SK-MEL-5 (cell line): Measurements from ENCODE around the gene UNC13C. TPM values are rescaled to one million over a fixed set of nuclear protein-coding genes. Genes with fewer than 3 reads are reported as not detected.

Experiments used
- DNase-seq: peaks from one replicate; pipeline ENCODE4 v3.0.0-alpha.2; 2016; ENCODE audit warnings: low read depth, low spot score
- in situ Hi-C: cut with HindIII; loops from 2 replicates; pipeline ENCODE4 v1.10.0; 2016; ENCODE audit warnings: low sequenced_read_pairs, high pct_unique_total_duplicates, low pct_unique_long_range_greater_than_20kb
- total RNA-seq: library from RNA; depleted of rRNA; stranded (reverse); fragments of >200 nt; shearing (Covaris generic); gene quantifications from 2 replicates; pipeline ENCODE4 v1.2.3, GENCODE V29; 2014

UNC13C gene
- total RNA-seq, 1 experiment from 2014 or later = not detected

DNA sequence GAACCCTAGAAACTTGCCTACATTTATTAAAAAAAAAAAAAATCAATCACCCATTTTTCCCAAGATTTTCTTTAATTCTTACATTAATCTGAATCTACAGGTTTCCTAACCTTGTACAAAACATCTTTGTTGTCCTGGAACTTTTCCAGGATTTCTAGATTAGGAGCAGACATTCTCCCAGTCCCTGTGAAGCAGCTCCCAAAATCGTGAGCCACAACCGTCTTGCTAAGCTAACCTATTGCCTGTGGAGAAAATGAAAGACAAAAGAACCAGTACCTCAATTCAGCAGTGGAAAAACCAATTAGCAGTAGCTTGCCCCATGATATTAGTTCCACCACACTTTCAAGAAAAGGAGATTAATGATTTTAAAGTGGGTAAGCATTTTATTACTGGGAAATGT lies 522.1 kb downstream of the UNC13C start:
- in situ Hi-C loops = no loop called here
- DNase-seq = no peak

DNA sequence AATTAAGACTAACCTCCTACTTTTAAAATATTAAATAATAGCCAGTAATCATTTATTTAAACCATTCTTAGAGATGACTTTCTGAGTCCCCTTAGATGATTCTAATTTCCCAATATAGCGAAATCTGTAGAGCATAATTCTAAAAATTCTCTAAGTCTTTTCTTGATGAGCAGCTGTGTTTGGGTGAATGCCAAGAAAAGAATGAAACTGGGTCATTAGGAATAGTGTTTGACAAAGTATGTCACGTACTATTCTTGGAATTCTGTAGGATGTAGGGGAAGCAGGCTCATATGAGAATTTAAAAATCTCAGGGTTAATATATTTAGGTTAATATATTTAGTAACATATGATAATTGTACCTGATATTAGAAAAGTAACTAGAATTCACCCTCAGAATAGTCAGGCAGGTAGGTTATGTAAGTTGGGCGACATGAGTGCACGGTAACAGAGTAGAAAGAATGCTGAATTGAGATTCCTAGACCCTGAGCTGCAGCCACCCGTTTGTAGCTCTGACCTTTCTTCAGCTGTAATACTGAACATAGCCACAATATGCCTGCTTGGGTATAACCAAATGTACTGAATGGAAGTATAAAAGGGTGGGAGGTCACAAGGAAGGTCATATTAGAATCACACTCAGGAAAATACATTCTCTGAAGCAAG lies 524.3 kb downstream of the UNC13C start:
- no peak for DNase-seq
- in situ Hi-C loops = no loop called here

DNA sequence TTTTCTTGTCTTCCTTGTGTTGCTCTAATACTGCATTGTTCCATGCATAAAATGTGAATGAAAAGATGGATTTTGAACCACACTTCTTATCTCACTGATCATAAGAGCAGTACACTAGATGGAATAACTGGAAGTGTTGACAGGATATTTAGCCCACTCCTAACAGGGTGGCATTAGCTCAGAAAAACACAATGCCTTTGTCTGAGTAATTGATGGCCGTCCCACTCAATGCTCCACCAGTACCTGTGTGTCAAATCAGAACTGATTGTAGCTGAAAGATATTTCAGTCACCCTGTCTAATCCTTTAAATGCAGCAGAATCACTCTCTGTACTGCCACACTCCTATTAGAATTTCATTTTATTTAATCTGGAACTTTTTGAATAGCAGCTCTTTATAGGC lies 526.5 kb downstream of the UNC13C start:
- in situ Hi-C loops = no loop called here
- no peak for DNase-seq

- in situ Hi-C loops = no loop called here
- DNase-seq = no peak
Observed at GRCh38 chr15:54506977-54507524, 528.8 kb downstream of the UNC13C start.

DNA sequence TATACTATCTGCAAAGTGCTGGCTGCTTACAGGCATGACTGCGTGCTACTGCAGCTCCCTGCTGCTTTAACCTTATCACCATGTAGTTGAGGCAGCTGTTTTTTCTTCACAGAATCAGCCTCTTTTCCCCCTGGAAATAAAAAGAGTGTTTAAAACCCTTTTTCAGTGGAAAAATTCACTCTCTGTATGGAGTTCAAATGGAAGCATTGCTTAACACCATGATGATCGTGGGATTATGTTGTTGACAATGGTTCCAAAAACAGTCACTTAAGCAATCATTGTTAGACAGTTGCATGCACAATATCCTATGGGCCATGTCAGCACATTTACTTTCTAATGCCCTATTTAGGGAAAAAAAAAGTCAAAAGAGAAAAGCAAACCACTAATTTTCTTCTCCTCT lies 536.4 kb downstream of the UNC13C start:
- in situ Hi-C loops = no loop called here
- DNase-seq = no peak

DNA sequence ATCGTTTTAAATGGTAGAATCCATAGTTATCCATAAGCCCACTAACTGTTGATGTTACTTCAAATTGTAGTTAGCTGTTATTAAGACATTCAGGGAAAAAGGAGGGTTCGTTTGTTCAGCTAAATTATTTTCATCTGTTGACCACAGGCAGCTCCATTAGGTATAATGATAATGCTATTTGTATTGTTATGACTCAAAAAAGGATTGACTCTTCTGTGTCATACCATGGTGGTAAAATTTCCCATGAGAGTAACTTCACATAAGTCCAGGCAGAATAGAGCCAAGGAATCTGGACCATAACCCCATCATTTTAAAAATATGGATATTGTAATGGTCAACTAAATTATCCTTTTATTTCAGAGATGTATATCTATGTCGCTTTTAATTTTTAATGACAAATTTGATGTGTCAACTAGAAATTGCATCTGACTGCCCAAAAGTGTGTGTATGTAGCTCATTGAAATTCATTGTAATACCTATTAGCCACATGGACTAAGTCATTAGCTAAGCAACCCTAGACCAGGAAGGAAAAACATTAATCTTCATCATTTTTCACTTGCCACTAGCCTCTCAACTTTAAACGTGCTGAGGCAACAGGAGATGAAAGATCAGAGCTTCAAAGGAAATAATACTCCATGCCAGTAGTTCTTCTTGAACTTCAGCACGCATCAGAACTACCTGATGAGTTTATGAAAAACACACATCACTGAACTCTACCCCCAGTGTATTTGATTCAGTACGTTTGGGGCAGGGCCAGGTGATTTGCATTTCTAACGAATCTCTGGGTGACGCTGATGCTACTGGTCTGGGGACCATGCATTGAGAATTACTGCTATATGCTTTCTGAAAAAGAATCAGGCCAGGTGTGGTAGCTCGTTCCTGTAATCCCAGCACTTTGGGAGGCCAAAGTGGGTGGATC lies 537.7 kb downstream of the UNC13C start:
- in situ Hi-C loops = no loop called here

GRCh38 chr15:54517366-54517765 lies 539.1 kb downstream of the UNC13C start:
- in situ Hi-C loops = no loop called here
- no peak for DNase-seq

More for the DNA sequence above, 537.7 kb downstream of the UNC13C start:
- no peak for DNase-seq

DNA sequence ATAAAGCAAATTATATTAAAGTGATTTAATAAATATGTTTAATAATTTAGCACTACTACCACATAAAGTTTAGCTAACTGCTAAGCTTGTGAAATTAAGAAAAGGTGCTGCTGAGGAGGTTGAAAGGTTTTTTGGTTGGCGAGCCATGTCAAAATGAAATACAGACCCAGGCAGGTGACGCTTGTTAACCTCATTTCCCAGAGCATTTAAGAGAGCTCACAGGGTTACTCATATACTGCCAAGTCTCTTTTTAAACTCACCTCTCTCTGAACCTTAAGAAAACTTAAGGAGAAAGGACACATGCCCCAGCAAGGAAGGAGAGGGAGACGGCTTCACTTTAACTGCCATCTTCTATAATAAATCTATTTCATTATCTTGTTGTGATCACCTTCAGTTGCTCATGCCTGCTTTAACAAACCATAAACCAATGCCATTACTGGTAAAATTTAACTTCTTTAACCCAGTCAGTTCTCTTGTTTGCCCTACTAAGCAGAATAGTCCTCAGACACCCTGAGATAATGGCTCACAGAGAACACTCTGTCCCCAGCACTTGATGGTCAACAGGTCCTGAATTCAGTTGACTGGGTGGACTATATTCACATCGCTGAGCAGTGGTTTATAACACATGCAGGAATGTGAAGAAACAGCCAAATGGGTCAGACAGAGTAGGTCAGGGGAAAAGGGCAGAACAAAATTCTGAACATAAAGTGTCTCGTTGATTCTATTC lies 540.1 kb downstream of the UNC13C start:
- in situ Hi-C loops = no loop called here
- no peak for DNase-seq

DNA sequence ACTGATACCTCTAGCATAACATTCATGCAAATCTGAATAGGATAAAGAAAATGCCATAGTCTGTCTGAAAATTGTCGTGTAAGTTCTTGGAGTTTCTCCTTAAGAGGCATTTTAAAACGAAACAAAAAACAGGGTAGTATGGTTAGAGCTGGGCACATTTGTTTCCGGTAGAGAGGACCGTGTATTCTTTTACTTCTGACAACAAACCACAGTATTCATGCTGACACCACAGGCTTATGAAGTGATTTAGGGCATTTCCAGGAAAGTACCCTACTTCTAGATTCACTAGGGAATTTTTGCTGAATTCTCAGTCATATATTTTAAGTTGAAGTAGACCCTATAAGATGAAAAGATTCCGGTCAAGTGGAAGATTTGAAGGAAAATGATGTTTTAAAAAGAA lies 541.3 kb downstream of the UNC13C start:
- DNase-seq = no peak
- in situ Hi-C loops = no loop called here

DNA sequence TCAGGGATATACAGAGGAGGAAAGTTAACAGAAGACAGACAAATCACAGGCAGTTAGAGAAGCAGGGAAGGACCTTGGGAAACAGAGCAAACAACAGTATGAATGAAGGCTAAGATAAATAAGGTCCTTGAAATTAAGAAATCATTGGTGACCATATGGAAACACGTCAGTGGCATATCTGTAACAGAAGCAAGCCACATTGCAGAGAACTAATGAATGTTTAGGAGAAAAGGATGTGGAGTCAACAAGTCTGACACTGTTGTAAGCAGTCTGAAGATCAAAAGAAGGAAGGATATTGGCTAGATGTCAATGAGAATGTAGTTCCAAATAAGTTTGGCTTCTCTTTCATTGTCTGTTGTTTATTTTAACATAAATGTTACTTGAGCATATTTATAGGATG lies 542.4 kb downstream of the UNC13C start:
- no peak for DNase-seq
- in situ Hi-C loops = no loop called here

GRCh38 chr15:54521206-54521605 lies 543.0 kb downstream of the UNC13C start:
- in situ Hi-C loops = no loop called here
- DNase-seq = no peak

DNA sequence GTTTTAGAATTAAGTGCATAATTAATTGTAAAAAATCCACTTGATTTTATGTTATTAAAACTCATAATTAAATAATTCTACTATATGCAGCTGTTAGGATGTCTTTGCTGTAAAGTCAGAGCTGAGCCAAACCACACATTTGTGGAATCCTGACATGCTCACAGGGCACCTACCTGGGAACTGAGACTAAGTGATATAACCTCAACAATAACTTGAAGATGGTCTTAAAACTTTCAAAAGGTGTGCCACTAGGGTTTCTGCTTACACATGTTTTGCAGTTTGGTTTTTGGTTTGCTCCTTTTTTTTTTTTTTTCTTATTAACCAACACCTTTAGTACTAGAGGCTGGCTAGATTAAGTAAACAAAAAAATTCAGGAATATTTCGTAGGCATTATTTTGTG lies 549.8 kb downstream of the UNC13C start:
- DNase-seq = no peak
- in situ Hi-C loops = no loop called here

GRCh38 chr15:54540721-54541120 lies 562.5 kb downstream of the UNC13C start:
- in situ Hi-C loops = no loop called here
- DNase-seq = no peak

GRCh38 chr15:54547491-54547890 lies 569.2 kb downstream of the UNC13C start:
- in situ Hi-C loops = no loop called here
- DNase-seq = no peak

- in situ Hi-C loops = no loop called here
Observed at GRCh38 chr15:54550954-54551353, 572.7 kb downstream of the UNC13C start.

DNA sequence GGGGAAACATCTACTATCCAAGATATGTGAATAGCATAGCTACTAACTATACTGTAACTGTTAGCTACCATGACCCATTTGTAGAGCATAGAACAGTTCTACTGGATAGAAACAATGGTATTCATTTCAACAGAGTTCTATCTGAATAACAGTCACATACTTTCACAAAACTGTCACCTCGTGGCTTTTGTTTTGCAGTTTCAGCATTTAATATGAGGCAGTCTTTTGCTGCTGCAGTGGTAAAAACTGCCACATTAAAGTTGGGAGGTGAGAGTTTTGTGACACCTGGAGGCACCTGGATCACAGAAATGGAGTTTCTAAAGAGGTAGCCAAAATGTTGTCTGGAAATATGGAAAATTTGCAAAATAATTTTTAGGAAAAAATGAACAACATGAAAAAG lies 578.0 kb downstream of the UNC13C start:
- in situ Hi-C loops = no loop called here
- no peak for DNase-seq

More at GRCh38 chr15:54550954-54551353, 572.7 kb downstream of the UNC13C start:
- DNase-seq = no peak

DNA sequence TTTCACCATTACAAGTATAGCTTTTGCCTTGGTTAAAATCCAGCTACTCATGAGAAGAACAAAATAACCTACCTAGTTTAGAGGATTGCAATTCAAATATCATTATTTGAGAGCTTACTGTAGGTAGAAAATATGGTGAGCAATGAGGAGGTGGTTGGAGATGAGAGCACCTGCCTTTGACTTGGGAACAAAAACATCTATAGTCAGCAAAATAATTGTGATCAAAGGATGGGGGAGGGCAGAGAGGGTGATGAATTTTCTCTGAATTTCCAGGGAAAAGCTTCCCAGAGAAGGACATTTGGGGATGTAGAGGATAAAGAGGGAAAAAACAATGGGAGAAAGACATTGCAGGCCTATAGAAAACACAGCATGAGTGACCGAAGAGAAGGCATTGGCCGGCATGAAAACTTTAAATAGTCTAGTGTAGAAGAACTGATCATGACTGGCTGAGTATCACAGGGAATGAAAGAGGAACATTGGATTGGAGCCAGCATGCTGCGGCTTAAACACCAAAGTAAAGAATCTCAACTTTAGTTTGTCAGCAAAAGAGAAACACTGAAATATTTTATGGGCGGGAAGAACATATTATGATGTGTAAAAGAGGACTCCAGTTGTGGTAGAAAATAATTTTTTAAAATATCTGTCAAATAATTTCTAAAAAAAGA lies 581.3 kb downstream of the UNC13C start:
- in situ Hi-C loops = no loop called here
- DNase-seq = no peak

GRCh38 chr15:54560417-54560816 lies 582.2 kb downstream of the UNC13C start:
- no peak for DNase-seq
- in situ Hi-C loops = no loop called here
